SK-N-SH treated with all-trans-retinoic acid at 6 μM for 48 hours (cell line): Measurements from ENCODE around the gene DLK1.
A peak's percentile ranks its signal among the peaks of the same experiment; 100 is the strongest.

ENCODE experiments used
- BACH2 ChIP-seq: fragments of 250-450 bp; sonication (Bioruptor Pico); IDR thresholded peaks from 2 replicates; pipeline ENCODE4 v1.9.0; 2021; ENCODE audit warnings: mild to moderate bottlenecking, borderline replicate concordance
- CREB5 ChIP-seq: fragments of 250-450 bp; sonication (Bioruptor Pico); IDR thresholded peaks from 2 replicates; pipeline ENCODE4 v1.5.1; 2020; ENCODE audit warnings: low read depth, mild to moderate bottlenecking, moderate library complexity
- CSDC2 ChIP-seq: fragments of 250-450 bp; sonication (Bioruptor Pico); IDR thresholded peaks from 2 replicates; pipeline ENCODE4 v1.5.0; 2020; ENCODE audit warnings: mild to moderate bottlenecking, moderate library complexity
- ISL1 ChIP-seq: fragments of 250-450 bp; sonication (Bioruptor Pico); IDR thresholded peaks from 2 replicates; pipeline ENCODE4 v2.1.2; 2022; ENCODE audit warnings: mild to moderate bottlenecking, moderate library complexity
- ZFP3 ChIP-seq: fragments of 250-450 bp; sonication (Bioruptor Pico); IDR thresholded peaks from 2 replicates; pipeline ENCODE4 v1.5.0; 2020; ENCODE audit warnings: mild to moderate bottlenecking, moderate library complexity
- ZNF565 ChIP-seq: fragments of 450-650 bp; formaldehyde crosslinking; conservative IDR thresholded peaks from 2 replicates; pipeline ENCODE4 v1.5.0; 2020; ENCODE audit warnings: low read depth, mild to moderate bottlenecking, moderate library complexity

GRCh38 chr14:100710826-100711462, 15.7 kb upstream of the DLK1 start:
- TF ChIP-seq ZFP3 (CRISPR knock-in tag) (peak; percentile 62; the same call in 1 of the 2 replicates), ISL1 (CRISPR knock-in tag) (no peak), CREB5 (no peak), ZNF565 (CRISPR knock-in tag) (no peak), BACH2 (CRISPR knock-in tag) (no peak), CSDC2 (CRISPR knock-in tag) (no peak)
